ENCODE data around the gene KANK4.

The KANK4 gene

DNA sequence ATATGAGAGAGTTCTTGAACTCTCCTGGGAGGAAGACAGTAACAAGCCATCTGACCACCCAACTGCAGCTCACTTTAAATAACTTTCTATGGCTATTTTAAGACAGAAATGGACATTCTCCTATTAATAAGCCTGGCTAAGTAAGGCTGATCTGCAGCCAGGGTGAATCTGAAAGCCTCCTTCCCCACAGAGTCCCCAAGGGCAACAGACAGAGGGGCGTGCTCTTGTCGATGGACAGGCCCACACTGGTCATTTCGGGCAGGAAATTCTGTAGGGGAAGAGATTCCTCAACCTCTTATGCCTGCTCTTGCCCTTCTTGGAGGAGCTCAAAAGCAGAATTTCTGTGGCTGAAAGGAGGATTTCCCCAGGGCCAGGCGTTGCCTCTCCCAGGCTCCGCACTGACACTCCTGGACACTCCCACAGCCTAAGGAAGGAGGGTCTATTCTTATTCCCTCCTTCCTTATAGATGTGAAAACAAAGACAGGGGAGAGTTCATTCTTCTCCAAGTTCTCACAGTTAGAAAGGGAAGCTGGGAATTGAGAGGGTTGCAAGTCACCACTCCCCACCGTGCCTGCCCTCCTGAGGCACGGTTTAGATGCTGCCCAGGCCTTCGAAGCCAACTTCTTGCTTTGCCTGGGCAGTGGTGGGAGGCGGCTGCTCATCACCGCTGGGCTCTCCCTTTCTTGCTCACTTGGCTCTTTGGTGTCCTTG, 17.9 kb upstream of the KANK4 start:
- DNase-seq = no peak

DNA sequence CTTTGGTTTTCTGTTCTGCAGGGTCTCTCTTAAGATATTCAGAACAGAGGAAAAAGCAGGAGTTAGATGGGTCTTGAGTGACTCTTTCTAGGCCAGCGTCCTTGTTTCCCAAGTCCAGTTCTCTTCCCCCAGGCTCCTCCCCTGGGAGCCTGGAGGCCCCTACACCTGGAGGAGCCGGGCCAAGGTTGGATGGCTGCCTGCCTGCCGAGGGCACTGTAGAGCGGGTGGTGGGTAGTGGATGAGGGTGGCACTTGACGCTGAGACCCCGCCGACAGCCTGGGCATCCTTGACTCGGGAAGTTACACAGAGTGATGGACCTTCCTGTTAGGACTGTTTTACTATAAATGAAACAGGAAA, 17.4 kb upstream of the KANK4 start:
- no peak for DNase-seq

DNA sequence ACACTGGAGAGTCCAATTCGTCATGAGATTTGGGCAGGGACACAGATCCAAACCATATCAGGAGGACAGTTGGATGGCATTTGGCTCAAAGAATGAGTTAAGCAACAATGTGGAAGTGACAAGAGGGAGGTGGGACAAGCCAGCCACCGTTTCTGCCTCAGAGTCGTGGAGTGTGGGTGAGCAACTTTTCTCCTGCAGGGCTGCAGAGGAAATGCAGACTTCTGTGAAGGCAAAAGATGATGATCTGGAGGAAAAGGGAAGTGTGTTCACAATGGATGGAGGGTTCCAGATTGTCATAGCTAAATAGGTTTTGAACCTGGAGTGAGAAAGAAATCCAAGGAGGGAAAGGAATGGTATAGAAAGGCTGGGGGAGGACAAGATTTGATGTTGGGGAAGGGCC, 16.4 kb upstream of the KANK4 start:
- DNase-seq = no peak

DNA sequence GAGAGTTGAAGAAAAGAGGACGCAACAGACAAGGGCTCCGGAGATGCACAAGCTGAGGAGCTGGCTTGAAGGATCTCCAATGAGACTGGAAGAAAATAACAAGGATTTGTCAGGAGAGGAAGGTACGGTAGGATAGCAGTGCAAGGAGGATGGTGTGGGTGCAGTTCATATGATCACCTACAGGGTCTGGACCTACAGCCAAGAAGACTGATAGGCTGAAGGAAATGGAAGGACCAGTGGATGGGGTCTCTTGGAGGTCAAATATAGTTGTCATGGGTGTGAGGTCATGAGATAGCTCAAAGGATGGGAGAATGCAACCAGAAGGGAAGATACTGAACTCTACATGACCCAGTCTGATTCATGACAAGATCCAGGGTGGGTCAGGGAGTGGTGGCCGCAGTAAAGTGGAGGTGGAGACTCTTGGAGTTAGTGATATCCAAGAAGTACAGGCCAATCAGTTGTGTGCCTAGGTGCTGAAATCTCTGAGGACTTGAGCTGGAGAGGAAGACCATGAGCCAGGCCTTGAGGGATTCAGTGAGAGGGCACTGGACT, 15.3 kb upstream of the KANK4 start:
- no peak for DNase-seq

DNA sequence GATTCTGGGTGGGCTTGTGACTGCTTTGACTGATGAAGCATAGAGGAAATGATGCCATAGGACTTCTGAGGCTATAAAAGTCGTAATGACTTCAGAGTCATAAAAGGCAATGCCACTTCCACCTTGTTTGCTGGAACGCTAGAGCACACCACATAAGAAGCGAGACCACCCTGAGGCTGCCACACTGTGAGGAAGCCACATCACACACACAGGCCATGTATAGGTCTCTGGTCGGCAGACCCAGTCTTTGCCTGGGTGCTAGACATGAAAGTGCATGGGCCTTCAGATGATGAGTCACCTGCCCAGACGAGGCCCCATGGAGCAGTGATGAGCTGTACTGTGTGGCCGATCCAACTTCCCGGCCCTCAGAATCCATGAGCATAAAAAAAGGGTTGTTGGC, 14.2 kb upstream of the KANK4 start:
- DNase-seq = no peak

DNA sequence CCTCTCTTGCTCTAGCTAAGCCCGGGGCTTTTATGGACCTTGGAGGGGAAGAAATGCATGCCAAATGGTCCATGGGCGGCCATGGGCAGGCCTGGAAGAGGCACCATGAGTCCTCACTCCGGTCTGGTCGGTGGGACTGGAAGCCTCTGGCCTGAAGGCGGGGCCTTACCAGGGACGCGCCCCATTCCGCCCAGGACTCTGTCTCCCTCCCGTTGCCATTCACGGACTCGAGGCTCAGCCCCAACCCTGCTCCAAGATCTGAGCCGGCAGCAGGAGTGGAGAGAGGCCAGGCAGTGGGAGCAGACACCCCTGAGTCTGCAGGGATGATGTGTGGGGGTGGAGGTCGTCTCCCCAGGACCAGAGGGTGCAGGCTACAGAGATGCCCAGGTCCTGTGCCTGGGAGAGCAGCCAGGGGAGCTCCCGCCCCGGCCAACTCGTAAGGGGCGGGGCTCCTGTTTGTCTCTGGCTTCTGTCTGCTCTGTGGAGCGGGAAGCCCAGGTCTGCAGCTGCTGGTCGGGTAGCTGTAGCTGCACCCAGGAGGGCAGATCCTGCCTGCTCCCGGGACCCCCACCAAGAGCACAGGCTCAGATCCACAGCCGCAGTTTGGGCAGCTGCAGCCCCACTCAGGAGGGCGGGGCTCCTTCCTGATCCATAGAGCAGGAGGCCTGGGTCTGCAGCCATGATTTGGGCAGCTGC, 8.3 kb upstream of the KANK4 start:
- DNase-seq = no peak

DNA sequence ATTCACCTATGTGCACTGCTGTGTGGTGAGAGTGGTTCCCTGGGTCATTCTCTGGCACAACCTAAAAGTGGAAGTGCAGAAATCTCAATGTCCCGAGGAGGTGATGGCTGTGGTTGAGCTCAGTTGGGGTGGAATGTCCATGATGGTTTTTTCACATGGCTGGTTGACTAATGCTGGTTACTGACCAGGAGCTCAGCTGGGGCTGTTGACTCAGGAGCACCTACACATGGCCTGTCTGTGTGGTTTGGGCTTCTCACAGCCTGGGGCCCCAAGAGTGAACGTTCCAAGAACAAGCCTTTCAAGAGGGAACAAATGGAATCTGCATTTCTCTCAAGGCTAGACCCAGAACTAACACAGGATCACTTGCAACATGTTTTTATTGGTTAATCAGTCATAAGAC, 6.4 kb upstream of the KANK4 start:
- DNase-seq = no peak

DNA sequence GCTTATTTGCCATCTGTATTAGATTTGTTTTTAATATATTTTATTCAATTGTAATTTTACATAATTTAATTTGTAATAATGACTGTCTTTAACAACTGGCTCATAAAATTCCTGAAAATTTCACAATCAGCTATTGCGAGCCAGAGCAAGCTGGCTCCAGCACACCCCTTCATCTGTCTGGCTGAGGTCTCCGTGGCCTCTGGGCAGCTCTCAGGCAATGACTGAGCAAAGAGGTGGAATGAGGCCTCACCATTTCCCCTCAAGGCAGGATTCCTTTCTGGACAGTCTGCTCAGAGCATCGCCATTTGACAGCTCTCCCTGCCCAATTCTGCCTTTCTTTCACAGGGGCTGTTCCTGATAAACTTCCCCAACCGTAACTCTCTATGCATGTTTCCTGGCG, 5.8 kb upstream of the KANK4 start:
- no peak for DNase-seq

DNA sequence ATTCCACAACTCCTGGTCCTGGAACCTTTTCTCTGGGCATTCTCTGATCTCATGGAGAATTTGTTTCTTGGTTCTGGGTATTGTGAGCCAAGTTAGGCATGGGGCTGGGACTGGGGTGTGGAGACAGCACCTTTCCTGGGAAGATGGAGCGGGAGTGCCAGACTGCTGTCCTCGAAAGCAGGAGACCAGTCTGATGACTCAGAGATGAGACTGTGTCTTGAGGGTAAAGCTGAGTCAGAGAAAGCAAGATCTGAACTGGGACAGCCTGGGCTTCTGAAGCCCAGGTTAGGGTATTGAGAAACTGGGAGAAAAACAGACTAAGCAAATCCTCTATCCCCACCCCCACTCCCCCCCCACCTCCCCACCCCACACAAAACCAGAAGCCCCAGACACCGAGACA, 2.2 kb upstream of the KANK4 start:
- DNase-seq = no peak

DNA sequence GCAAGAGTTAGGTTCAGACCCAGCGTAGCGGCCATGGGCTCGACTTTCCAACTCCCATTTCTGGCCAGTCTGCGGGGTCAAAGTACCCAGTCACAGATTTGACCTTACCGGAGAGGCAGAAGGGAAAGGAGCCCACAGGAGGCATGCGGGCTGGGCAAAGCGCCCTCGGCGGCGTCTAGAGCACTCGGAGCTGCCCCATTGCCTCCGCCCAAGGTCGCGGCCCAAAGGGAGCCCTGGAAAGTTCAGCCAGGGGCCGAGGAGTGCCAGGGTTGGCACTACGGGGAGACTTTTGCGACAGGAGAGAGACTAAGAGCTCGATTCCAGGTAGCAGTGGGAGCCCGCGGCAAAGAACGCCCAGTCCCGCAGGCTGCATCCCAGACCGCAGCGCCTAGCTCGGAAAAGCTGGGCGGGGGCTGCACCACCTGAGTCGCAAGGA, 896 bp downstream of the KANK4 start:
- DNase-seq = no peak

DNA sequence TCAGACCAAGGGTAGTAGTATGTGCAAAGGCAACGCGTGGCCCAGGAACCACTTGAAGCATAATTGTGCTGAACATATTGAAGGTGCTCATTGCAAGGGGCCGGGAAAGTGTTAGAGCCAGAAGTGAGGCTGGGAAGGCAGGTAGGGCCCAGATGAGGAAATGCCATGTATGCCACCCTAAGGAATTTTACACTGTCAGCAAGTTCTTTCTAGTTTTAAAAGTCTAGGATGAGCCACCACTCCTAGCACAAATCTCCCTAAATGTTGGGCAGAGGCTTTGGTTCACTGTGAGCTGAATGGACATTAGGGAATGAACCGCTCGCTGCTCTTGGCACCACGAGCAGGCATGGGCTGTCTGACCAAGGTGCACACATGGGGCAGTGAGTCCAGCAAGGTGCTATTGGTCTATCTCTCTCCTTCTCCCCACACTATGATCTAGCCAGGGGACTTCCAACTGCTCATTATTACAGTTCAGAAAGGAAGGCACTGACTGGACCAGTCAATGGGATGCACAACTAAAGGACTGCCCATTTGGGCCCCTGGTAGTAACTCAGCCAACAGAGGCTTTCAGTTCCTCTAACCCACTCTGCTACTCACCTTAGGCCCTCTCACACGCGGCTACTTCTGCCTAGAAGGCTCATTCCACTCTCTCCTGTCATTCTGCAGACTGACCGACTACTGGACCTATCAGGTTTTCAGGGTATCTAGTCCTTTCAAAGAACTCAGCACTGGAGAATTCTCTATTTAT, 2.0 kb downstream of the KANK4 start:
- no peak for DNase-seq

DNA sequence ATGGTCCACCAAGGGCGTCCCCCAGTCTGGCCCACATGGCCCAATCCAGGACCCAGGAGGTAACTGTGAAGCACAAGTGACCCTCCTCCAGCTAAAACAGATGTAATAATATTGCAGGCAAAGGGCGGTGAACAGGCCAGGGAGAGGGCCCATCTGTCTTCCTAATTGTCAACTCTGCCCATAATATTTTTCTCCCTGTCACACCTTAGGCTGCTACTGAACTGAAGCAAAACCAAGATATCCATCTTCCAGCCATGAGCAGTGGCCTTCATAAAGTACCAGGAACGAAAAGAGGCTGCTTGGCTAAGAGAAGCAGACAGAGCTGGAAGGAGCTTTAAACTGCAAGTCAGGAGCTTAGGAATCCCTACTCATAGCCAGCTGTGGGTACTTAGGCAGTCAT, 3.1 kb downstream of the KANK4 start:
- DNase-seq = no peak

DNA sequence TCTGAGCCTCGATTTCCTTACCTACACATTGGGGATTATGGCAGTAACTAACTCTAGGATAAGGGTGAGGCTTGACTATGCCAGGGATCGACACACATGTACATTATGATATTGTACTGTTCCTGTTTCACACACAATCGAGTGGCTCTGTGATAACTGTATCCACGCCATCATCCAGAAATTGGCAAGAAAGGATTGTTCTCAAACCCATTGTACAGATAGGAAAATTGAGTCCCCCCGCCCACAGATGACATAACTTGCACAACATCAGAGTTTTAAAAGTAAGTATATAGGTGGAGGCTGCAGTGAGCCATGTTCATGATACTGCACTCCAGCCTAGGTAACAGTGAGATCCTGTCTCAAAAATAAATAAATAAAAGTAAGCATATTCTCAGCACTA, 3.8 kb downstream of the KANK4 start:
- DNase-seq = no peak

DNA sequence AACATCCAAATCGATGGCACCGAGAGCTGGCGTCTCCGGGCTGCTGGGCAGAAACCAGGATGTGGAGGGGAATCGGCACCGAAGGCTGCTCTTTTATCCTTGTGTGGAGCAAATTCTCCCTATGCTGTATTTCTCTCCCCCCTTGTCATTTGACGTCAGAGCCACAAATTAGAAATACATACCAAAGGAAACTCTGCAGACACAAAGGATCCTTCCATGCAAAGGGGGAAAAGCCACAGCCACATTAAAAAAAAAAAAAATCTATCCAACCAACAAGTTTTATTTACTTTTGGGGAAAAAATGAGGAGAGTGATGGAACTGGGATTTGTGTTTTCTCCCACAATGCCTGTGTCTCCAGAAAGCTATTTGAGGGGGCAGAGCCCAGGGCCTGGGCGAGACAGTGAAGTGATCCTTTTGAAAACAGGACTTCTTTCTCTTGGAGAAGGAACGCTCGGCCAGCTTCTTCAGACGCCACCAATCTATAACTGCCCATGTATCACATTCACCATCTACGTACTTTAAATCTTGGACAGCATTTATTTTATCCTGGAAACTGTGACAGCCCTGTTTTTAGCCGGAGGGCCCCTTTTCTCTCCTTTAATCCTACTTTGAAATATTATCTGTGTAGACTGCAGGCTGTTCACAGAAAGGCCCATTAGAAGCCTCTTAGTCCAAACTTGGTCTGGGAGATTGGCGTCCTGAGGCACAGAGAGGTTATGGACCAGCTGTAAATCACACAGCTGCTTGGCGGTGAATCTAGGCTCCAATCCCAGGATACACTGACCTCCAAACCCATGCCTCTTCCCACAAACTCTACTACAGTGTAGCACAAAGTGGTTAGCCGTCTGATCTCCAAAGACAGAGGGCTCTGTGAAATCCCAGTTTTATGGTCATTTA, 4.5 kb downstream of the KANK4 start:
- DNase-seq = no peak

DNA sequence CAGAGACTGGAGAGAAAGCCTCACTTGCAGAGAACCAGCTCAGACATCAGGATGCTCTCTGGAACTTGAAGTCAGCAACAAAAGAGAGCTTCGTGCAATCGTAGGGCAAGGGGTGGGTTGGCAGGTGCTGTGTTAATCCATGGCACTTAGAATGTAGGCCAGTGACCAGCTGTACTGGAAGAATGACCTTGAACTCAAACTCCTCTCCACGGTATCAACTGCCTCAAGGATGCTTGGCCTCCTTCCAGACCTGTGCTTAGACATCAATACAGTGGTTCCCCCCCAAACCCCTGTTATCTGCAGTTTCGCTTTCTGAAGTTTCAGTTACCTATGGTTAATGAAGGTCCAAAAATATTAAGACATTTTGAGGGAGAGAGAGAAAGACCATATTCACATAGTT, 6.5 kb downstream of the KANK4 start:
- DNase-seq = no peak

DNA sequence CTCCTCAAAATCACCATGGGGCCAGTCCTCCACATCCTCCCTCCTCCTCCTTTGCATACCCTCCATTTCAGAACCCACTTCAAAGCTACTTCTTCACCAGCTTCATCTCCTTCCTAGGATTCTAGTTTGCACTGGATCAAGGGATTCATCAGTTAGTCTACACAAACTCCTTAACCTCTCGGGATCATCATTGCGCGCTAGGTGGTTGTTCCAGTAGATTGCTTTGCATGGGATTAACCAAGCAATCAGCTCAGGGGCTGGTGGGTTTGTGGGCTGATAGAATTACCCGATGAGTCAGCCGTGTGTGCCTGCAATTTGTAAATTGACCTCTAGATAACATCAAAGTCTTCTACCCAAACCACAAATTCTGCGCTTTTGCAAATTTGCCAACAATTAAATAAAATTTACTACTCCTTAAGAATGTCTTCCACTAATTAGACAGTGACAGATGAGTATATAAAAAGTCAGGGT, 7.7 kb downstream of the KANK4 start:
- DNase-seq = no peak

DNA sequence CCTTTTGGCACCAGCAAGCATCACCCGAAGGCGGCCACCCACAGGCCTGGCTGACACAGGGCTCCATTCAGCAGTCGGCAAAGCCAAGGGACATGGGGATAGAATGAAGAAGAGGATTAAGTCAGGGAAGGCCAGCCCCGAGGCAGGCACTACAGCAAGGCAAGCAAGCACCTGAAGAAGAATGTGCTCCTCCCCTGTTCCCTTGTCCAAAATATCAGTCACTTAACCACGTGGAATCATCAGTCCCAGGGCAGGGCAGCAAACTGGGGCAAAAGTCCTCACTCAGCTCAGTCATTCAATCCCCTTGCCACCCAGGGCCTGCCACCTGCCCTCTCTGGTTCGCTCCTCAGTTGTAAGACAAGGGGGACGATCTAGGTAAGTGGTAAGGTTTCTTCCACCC, 9.3 kb downstream of the KANK4 start:
- no peak for DNase-seq

DNA sequence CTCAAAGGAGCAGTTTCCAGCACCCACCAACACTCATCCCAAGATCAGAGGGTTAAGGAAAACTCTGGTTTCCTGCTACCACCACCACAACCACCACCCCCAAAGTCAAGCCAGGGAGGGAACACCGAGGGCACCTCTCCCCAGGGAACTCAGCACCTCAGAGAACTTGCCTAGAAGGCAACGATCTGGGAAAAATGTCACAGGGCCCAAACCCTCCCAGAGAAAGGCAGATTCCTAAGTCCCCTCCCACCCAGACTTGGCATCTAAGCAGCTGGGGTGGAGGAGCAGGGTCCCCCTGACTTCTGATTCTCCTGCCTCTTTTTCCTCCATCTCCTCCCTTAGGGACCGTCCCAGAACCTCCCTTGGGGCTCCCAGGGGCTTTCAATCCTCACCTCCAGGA, 10.6 kb downstream of the KANK4 start:
- no peak for DNase-seq

DNA sequence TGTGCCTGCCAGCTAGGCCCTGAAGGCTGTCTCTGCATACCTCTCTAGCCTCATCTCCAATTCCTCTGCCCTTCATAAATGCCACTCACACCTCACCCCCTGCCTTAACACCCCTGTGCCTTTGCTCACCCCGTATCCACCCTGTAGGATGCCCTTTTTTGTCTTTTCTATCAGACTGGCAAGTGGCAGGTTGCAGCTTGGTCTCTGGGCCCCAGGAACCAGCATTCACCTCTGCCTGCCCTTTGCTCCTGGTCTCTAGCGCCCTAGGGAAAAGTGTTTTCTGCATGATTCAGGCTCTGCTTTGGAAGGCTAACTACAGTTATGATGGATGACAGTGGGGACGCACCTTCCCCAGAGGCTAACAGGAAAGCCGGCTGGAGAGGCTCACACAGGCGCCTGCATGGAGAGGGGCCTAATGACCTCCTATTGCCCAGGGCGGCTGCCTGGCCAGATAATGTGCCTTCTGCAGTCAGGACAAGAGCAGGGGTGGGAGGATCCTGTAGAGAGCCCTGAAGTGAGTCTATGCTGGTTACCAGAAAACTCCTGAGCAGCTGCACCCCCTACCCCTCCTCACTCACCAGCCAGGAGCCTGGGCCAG, 11.2 kb downstream of the KANK4 start:
- no peak for DNase-seq

DNA sequence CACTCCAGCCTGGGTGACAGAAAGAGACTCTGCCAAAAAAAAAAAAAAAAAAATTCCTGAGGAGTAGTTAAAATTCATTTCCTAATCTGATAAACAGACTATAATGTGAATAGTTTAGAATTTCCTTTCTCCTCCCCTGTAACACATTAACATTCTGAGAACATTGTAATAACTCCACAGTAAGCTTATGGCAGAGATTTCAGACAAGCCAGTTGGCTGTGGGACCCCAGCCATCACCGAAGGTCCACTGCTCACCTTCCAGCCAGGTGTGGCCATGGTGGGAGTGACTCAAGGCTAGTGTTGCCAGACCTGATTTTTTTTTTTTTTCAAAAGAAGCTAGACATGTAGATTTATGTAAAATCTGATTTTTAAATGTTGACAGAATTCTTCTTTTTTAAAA, 11.8 kb downstream of the KANK4 start:
- no peak for DNase-seq

DNA sequence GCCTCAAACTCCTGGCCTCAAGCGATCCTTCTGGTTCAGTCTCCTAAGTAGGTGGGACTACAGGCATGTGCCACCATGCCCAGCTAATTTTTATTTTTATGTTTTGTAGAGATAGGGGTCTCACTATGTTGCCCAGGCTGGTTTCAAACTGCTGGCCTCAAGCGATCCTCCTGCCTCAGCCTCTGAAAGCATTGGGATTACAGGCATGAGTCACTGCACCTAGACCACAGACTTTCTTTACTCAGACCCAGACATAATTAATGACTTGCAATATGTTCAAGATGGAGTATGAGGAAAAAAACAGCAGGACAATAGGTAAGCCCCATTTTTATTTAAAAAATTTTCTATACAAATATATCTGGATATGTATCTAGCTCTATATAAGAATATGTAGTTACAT, 13.2 kb downstream of the KANK4 start:
- DNase-seq = no peak

DNA sequence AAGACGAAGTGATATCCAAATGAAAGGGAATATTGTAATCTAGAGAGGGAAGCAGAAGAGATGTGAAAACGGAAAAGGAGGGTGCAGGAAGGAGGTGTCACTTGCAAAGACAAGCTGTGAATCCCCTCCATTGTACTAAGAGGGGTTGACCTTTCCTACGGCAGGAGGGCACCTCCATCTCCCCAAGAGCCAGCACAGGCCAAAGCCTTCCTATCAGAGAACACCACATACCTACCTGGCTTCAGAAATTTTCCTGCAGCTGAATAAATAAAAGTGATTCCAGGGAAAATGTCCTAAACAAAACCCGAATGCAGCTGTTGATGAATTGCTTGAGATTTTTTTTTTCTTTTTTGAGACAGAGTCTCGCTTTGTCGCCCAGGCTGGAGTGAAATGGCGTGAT, 14.3 kb downstream of the KANK4 start:
- DNase-seq = no peak
